GM23248 (cell line): Measurements from ENCODE around the gene RGS13. TPM values are rescaled to one million over a fixed set of nuclear protein-coding genes. Genes with fewer than 3 reads are reported as not detected.
A peak's percentile ranks its signal among the peaks of the same experiment; 100 is the strongest.

ENCODE experiments used
- DNase-seq: peaks from one replicate; pipeline ENCODE4 v3.0.0-alpha.2; 2015
- H2AFZ ChIP-seq: fragments of 200-600 bp; sonication (generic); 2 replicates; pipeline ENCODE4 v1.6.1; 2016; ENCODE audit warnings: antibody characterized with exemption
- H3F3A ChIP-seq: fragments of 200-600 bp; sonication (generic); 2 replicates; pipeline ENCODE4 v1.6.1; 2016; ENCODE audit warnings: mild to moderate bottlenecking, antibody characterized with exemption, mixed run types; ENCODE audit not compliant: insufficient read depth
- H3K27ac ChIP-seq: fragments of 200-600 bp; sonication (generic); 2 replicates; pipeline ENCODE4 v1.5.1; 2016; ENCODE audit warnings: mild to moderate bottlenecking
- H3K27me3 ChIP-seq: fragments of 200-600 bp; sonication (generic); replicated peaks from 2 replicates; pipeline ENCODE4 v1.6.1; 2016; ENCODE audit warnings: mild to moderate bottlenecking; ENCODE audit not compliant: insufficient read depth
- H3K36me3 ChIP-seq: fragments of 200-600 bp; sonication (generic); 2 replicates; pipeline ENCODE4 v1.6.1; 2016; ENCODE audit warnings: low read depth, mild to moderate bottlenecking
- H3K4me1 ChIP-seq: fragments of 200-600 bp; sonication (generic); 2 replicates; pipeline ENCODE4 v1.6.1; 2016; ENCODE audit warnings: mild to moderate bottlenecking; ENCODE audit not compliant: insufficient read depth
- H3K4me2 ChIP-seq: fragments of 200-600 bp; sonication (generic); one replicate; pipeline ENCODE4 v1.6.1; 2016; ENCODE audit warnings: mild to moderate bottlenecking; ENCODE audit not compliant: unreplicated experiment
- H3K4me3 ChIP-seq: fragments of 200-600 bp; sonication (generic); 2 replicates; pipeline ENCODE4 v1.5.1; 2016; ENCODE audit warnings: mild to moderate bottlenecking
- H3K79me2 ChIP-seq: fragments of 200-600 bp; sonication (generic); 2 replicates; pipeline ENCODE4 v1.6.1; 2016; ENCODE audit warnings: mild to moderate bottlenecking; ENCODE audit not compliant: insufficient read depth
- H3K9ac ChIP-seq: fragments of 200-600 bp; sonication (generic); 2 replicates; pipeline ENCODE4 v1.6.1; 2016; ENCODE audit warnings: mild to moderate bottlenecking
- H3K9me2 ChIP-seq: fragments of 200-600 bp; sonication (generic); 2 replicates; pipeline ENCODE4 v1.6.1; 2016; ENCODE audit warnings: mixed run types, mild to moderate bottlenecking, moderate library complexity; ENCODE audit not compliant: insufficient read depth
- H3K9me3 ChIP-seq: fragments of 200-600 bp; sonication (generic); one replicate; pipeline ENCODE4 v1.6.1; 2017; ENCODE audit warnings: low read depth
- H4K20me1 ChIP-seq: fragments of 200-600 bp; sonication (generic); 2 replicates; pipeline ENCODE4 v1.6.0; 2016; ENCODE audit not compliant: insufficient read depth
- EZH2 ChIP-seq: fragments of 200-600 bp; sonication (generic); IDR thresholded peaks from 2 replicates; pipeline ENCODE4 v1.6.1; 2018; ENCODE audit warnings: antibody characterized with exemption, mild to moderate bottlenecking; ENCODE audit not compliant: insufficient read depth, poor library complexity, severe bottlenecking
- EZH2phosphoT487 ChIP-seq: fragments of 200-600 bp; sonication (generic); IDR thresholded peaks from 2 replicates; pipeline ENCODE4 v1.6.1; 2018; ENCODE audit warnings: antibody characterized with exemption, moderate library complexity, mild to moderate bottlenecking, low read depth; ENCODE audit not compliant: insufficient read depth
- WGBS, 2 experiments: methylation state at CpG; one replicate each; pipeline ENCODE4 v1.1.6; 2015 to 2017; ENCODE audit warnings: low lambda C conversion rate in 2 of 2, low coverage in 1 of 2; ENCODE audit errors: missing lambda C conversion rate in 2 of 2; 5-methylcytosine and 5-hydroxymethylcytosine counted together
- in situ Hi-C: fragments of 300-500 bp; cut with MboI; formaldehyde crosslinking; loops from 2 replicates; pipeline ENCODE4 v1.15.0; 2020
- polyA plus RNA-seq: library from polyadenylated mRNA; unstranded; fragments of >200 nt; fragmentation: Nextera tagmentation; extraction: Ambion mirVana; gene quantifications from 2 replicates; pipeline ENCODE4 v1.2.1, GENCODE V29; 2016
- total RNA-seq: library from RNA; depleted of rRNA; stranded (reverse); fragments of >200 nt; shearing (Covaris generic); gene quantifications from 2 replicates; pipeline ENCODE4 v1.2.3, GENCODE V29; 2014

The RGS13 gene
- total and polyA plus RNA-seq, 2 experiments from 2014 or later, result not detected

GRCh38 chr1:192592517-192592916, 43.4 kb upstream of the RGS13 start:
- no peak overlapping the region for H3K4me3 ChIP-seq
- no peak overlapping the region for H3K4me2 ChIP-seq
- H3K79me2 ChIP-seq, result no peaks in the 10 kb centered on the region
- H3F3A ChIP-seq, result peaks cover 30% of the 10 kb centered on the region
- no peaks in the 10 kb centered on the region for H4K20me1 ChIP-seq
- H3K9ac ChIP-seq, result no peak overlapping the region
- H3K27me3 ChIP-seq, result no peaks in the 10 kb centered on the region
- no peak for DNase-seq
- no peak overlapping the region for H3K27ac ChIP-seq
- no peaks in the 10 kb centered on the region for H3K36me3 ChIP-seq
- H3K9me3 ChIP-seq, result no peaks in the 10 kb centered on the region
- 67 to 78% methylated on average over 4 of the region's 4 CpGs for WGBS, 2 experiments
- no peaks in the 10 kb centered on the region for H3K9me2 ChIP-seq
- peak overlapping the region; percentile 16 for H2AFZ ChIP-seq
- H3K4me1 ChIP-seq, result peaks cover 33% of the 10 kb centered on the region
- in situ Hi-C loops, result no loop called here
- no peak for TF ChIP-seq EZH2
- no peak for TF ChIP-seq EZH2phosphoT487

GRCh38 chr1:192592981-192593708, 42.8 kb upstream of the RGS13 start:
- in situ Hi-C loops, result no loop called here
- Histone ChIP-seq H3K9me3 (no peaks in the 10 kb centered on the region), H3K4me3 (no peak overlapping the region), H3K9ac (no peak overlapping the region), H2AFZ (peak overlapping the region; percentile 16), H3K4me2 (no peak overlapping the region), H4K20me1 (no peaks in the 10 kb centered on the region), H3K79me2 (no peaks in the 10 kb centered on the region), H3F3A (peaks cover 30% of the 10 kb centered on the region), H3K9me2 (no peaks in the 10 kb centered on the region), H3K4me1 (peaks cover 31% of the 10 kb centered on the region), H3K36me3 (no peaks in the 10 kb centered on the region), H3K27ac (0 out of 2 replicates have a peak overlapping the region, but pooled peaks have one; percentile 7), H3K27me3 (no peaks in the 10 kb centered on the region)
- WGBS, 2 experiments, result 79 to 91% methylated on average over 2 of the region's 2 CpGs
- TF ChIP-seq EZH2phosphoT487 (no peak), EZH2 (no peak)
- peak; percentile 61 for DNase-seq

GRCh38 chr1:192595299-192595698, 40.6 kb upstream of the RGS13 start:
- peaks cover 11% of the 10 kb centered on the region for H3K4me1 ChIP-seq
- TF ChIP-seq EZH2phosphoT487 (no peak), EZH2 (no peak)
- no peaks in the 10 kb centered on the region for H4K20me1 ChIP-seq
- no peaks in the 10 kb centered on the region for H3K79me2 ChIP-seq
- H3K36me3 ChIP-seq, result no peaks in the 10 kb centered on the region
- H3K4me3 ChIP-seq, result no peak overlapping the region
- no peaks in the 10 kb centered on the region for H3K27me3 ChIP-seq
- peaks cover 19% of the 10 kb centered on the region for H3F3A ChIP-seq
- H3K9ac ChIP-seq, result no peak overlapping the region
- H3K9me2 ChIP-seq, result no peaks in the 10 kb centered on the region
- in situ Hi-C loops, result no loop called here
- no peak overlapping the region for H3K27ac ChIP-seq
- H3K9me3 ChIP-seq, result no peaks in the 10 kb centered on the region
- H3K4me2 ChIP-seq, result no peak overlapping the region
- no peak overlapping the region for H2AFZ ChIP-seq
- DNase-seq, result no peak
- 71 to 75% methylated on average over 1 to 3 of the region's 3 CpGs for WGBS, 2 experiments

- H3K9me3 ChIP-seq, result no peaks in the 10 kb centered on the region
- peaks cover 4% of the 10 kb centered on the region; the same call in 1 of the 2 replicates for H3F3A ChIP-seq
- 94 to 96% methylated on average over 3 of the region's 3 CpGs for WGBS, 2 experiments
- no peak overlapping the region for H3K4me3 ChIP-seq
- no peaks in the 10 kb centered on the region for H3K79me2 ChIP-seq
- H3K36me3 ChIP-seq, result no peaks in the 10 kb centered on the region
- TF ChIP-seq EZH2, result no peak
- TF ChIP-seq EZH2phosphoT487, result no peak
- H3K27ac ChIP-seq, result no peak overlapping the region
- H4K20me1 ChIP-seq, result no peaks in the 10 kb centered on the region
- peaks cover 7% of the 10 kb centered on the region; the same call in 1 of the 2 replicates for H3K4me1 ChIP-seq
- in situ Hi-C loops, result no loop called here
- no peaks in the 10 kb centered on the region for H3K27me3 ChIP-seq
- H3K9me2 ChIP-seq, result no peaks in the 10 kb centered on the region
- H3K4me2 ChIP-seq, result no peak overlapping the region
- H3K9ac ChIP-seq, result no peak overlapping the region
- no peak for DNase-seq
- H2AFZ ChIP-seq, result no peak overlapping the region
Measured at GRCh38 chr1:192598589-192598988, 37.4 kb upstream of the RGS13 start.
